Measurements from ENCODE around the gene UBE2G2. TPM values are rescaled to one million over a fixed set of nuclear protein-coding genes. Genes with fewer than 3 reads are reported as not detected.

Gene UBE2G2
- total and polyA plus RNA-seq, 2 experiments from 2014 or later: 55.2 to 61.6 TPM

- Histone ChIP-seq H3K9me2 (replicated peaks; ENCODE audit: insufficient read depth) (no peaks in the 10 kb centered on the region), H3K4me2 (peak overlapping the region; percentile 100), H2AFZ (no peak overlapping the region), H4K20me1 (ENCODE audit: insufficient read depth, poor library complexity, severe bottlenecking) (peaks cover 11% of the 10 kb centered on the region), H3K36me3 (replicated peaks; ENCODE audit: insufficient read depth, low read depth) (no peaks in the 10 kb centered on the region), H3K27me3 (no peaks in the 10 kb centered on the region), H3K27ac (no peak overlapping the region), H3K9me3 (ENCODE audit: low read depth) (no peaks in the 10 kb centered on the region), H3K79me2 (peaks cover 70% of the 10 kb centered on the region), H3K4me3 (no peak overlapping the region), H3K4me1 (ENCODE audit: insufficient read depth) (peaks cover 23% of the 10 kb centered on the region)
- no peak for TF ChIP-seq EZH2 (IDR thresholded peaks at IDR 0.05; ENCODE audit: borderline replicate concordance)
- TF ChIP-seq CTCF (IDR thresholded peaks at IDR 0.05; ENCODE audit: poor library complexity): no peak
- WGBS (ENCODE audit: low lambda C conversion rate, missing lambda C conversion rate): 70% methylated on average over 1 of the region's 1 CpG
- no peak for DNase-seq (ENCODE audit: low spot score)
These were observed 2.0 kb downstream of the UBE2G2 start for GRCh38 chr21:44799646-44800045.

- no peaks in the 10 kb centered on the region for H3K9me2 ChIP-seq (replicated peaks; ENCODE audit: insufficient read depth)
- peaks cover 75% of the 10 kb centered on the region for H3K79me2 ChIP-seq
- peaks cover 22% of the 10 kb centered on the region for H3K4me1 ChIP-seq (ENCODE audit: insufficient read depth)
- H4K20me1 ChIP-seq (ENCODE audit: insufficient read depth, poor library complexity, severe bottlenecking): peaks cover 14% of the 10 kb centered on the region
- WGBS (ENCODE audit: low lambda C conversion rate, missing lambda C conversion rate): 100% methylated on average over 2 of the region's 2 CpGs
- H3K9me3 ChIP-seq (ENCODE audit: low read depth): no peaks in the 10 kb centered on the region
- no peak overlapping the region for H3K4me2 ChIP-seq
- no peak for TF ChIP-seq EZH2phosphoT487 (IDR thresholded peaks at IDR 0.05; ENCODE audit: low read depth, severe bottlenecking, unreplicated experiment)
- TF ChIP-seq CTCF (IDR thresholded peaks at IDR 0.05; ENCODE audit: poor library complexity): no peak
- TF ChIP-seq EZH2 (IDR thresholded peaks at IDR 0.05; ENCODE audit: borderline replicate concordance): no peak
- no peak overlapping the region for H3K27ac ChIP-seq
- H3K27me3 ChIP-seq: no peaks in the 10 kb centered on the region
- no peaks in the 10 kb centered on the region for H3K36me3 ChIP-seq (replicated peaks; ENCODE audit: insufficient read depth, low read depth)
- DNase-seq (ENCODE audit: low spot score): no peak
- H3K4me3 ChIP-seq: no peak overlapping the region
- no peak overlapping the region for H2AFZ ChIP-seq
These were observed 3.8 kb downstream of the UBE2G2 start for GRCh38 chr21:44797775-44798174.

- 95% methylated on average over 11 of the region's 11 CpGs for WGBS (ENCODE audit: low lambda C conversion rate, missing lambda C conversion rate)
- no peaks in the 10 kb centered on the region for H3K9me3 ChIP-seq (ENCODE audit: low read depth)
- no peak overlapping the region for H3K4me2 ChIP-seq
- TF ChIP-seq EZH2 (IDR thresholded peaks at IDR 0.05; ENCODE audit: borderline replicate concordance): no peak
- no peak for TF ChIP-seq EZH2phosphoT487 (IDR thresholded peaks at IDR 0.05; ENCODE audit: low read depth, severe bottlenecking, unreplicated experiment)
- no peak for TF ChIP-seq CTCF (IDR thresholded peaks at IDR 0.05; ENCODE audit: poor library complexity)
- H3K36me3 ChIP-seq (replicated peaks; ENCODE audit: insufficient read depth, low read depth): no peaks in the 10 kb centered on the region
- H3K4me1 ChIP-seq (ENCODE audit: insufficient read depth): peaks cover 19% of the 10 kb centered on the region
- peaks cover 16% of the 10 kb centered on the region for H4K20me1 ChIP-seq (ENCODE audit: insufficient read depth, poor library complexity, severe bottlenecking)
- no peak overlapping the region for H3K27ac ChIP-seq
- peaks cover 87% of the 10 kb centered on the region for H3K79me2 ChIP-seq
- H3K9me2 ChIP-seq (replicated peaks; ENCODE audit: insufficient read depth): no peaks in the 10 kb centered on the region
- H3K27me3 ChIP-seq: no peaks in the 10 kb centered on the region
- H2AFZ ChIP-seq: no peak overlapping the region
- no peak for DNase-seq (ENCODE audit: low spot score)
- no peak overlapping the region for H3K4me3 ChIP-seq
These were observed 6.3 kb downstream of the UBE2G2 start for GRCh38 chr21:44795342-44795741.
